Activated CD4-positive, CD25-positive, alpha-beta regulatory T cell (primary cell): ENCODE data around the gene ZCWPW1.
"Not testable (repeated sequence)": the region's sequence is repeated elsewhere in the genome, so short reads cannot be mapped to it uniquely, and the experiment has no call there.

Experiments used
- DNase-seq, 4 experiments: peaks; one replicate each; lab custom pipeline; 2025; lab: John Stamatoyannopoulos, UW

The ZCWPW1 gene

GRCh38 chr7:100453854-100454253 lies 25.4 kb upstream of the ZCWPW1 start:
- not testable (repeated sequence) for DNase-seq

GRCh38 chr7:100452513-100452912 lies 24.0 kb upstream of the ZCWPW1 start:
- DNase-seq = no peak

GRCh38 chr7:100449190-100449795 lies 20.8 kb upstream of the ZCWPW1 start:
- DNase-seq = no peak

- DNase-seq = not testable (repeated sequence)
Measured at GRCh38 chr7:100447363-100447762, 18.9 kb upstream of the ZCWPW1 start.

- DNase-seq = no peak
Measured at GRCh38 chr7:100446040-100446439, 17.5 kb upstream of the ZCWPW1 start.

GRCh38 chr7:100444311-100445278 lies 16.1 kb upstream of the ZCWPW1 start:
- no peak for DNase-seq

GRCh38 chr7:100443096-100443840 lies 14.8 kb upstream of the ZCWPW1 start:
- DNase-seq = no peak

GRCh38 chr7:100441641-100442535 lies 13.4 kb upstream of the ZCWPW1 start:
- no peak for DNase-seq

GRCh38 chr7:100439244-100439643 lies 10.7 kb upstream of the ZCWPW1 start:
- DNase-seq = not testable (repeated sequence)

- not testable (repeated sequence) for DNase-seq
Measured at GRCh38 chr7:100438731-100439130, 10.2 kb upstream of the ZCWPW1 start.

GRCh38 chr7:100438172-100438571 lies 9.7 kb upstream of the ZCWPW1 start:
- DNase-seq = no peak

GRCh38 chr7:100437150-100438100 lies 8.9 kb upstream of the ZCWPW1 start:
- no peak for DNase-seq

- DNase-seq = peak in 2 of 4 experiments; percentile 22 to 36
Measured at GRCh38 chr7:100435401-100436304, 7.2 kb upstream of the ZCWPW1 start.

- DNase-seq = no peak
Measured at GRCh38 chr7:100434297-100435144, 6.0 kb upstream of the ZCWPW1 start.

- DNase-seq = no peak
Measured at GRCh38 chr7:100433592-100434296, 5.2 kb upstream of the ZCWPW1 start.

GRCh38 chr7:100433276-100433591 lies 4.7 kb upstream of the ZCWPW1 start:
- no peak for DNase-seq

- DNase-seq = no peak
Measured at GRCh38 chr7:100432621-100433275, 4.2 kb upstream of the ZCWPW1 start.
